ENCODE data around the gene RNF4.
"Not testable (repeated sequence)": the region's sequence is repeated elsewhere in the genome, so short reads cannot be mapped to it uniquely, and the experiment has no call there.

RNF4 gene, protein sequence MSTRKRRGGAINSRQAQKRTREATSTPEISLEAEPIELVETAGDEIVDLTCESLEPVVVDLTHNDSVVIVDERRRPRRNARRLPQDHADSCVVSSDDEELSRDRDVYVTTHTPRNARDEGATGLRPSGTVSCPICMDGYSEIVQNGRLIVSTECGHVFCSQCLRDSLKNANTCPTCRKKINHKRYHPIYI

DNA sequence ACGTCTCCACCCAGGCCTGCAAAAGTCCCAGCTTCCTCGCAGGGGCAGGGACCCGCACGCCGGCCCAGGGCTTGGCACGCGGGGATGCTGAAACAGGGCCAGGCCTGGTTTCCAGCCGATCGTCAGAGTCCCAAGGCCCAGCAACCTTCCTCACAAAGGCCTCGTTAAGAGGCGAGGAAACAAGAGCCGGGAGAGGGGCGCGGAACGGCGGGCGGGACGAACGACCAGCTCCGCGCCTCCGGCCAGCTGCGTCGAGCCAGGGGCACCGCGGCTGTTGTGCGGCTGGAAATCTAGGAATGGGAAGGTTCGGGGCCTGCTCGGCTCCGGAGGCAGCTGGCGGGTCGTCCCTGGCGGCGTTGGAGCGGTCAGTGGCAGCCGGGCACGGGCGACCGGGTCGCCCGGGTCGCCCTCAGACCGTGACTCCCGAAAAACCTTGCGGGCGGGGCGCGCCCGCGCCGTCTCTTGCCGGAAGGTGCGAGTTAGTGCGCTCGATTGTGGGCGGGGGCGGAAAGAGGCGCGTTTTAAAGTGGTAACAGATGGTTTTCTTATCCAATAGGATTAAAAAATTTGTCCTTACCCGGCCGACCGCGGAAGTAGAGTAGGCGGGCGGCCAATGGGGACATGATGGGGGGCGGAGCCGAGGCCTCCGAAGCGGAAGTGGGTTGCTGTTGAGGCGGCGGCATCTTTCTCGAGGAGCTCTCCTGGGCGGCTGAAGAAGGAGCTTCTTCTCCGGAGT, at the start of gene RNF4:
TSS of gene RNF4 (plus strand) at position 651 of the 736 bp plus-strand sequence. CDS start 21,388 bp downstream, outside the sequence.
- DNase-seq (ENCODE audit: low spot score): peak; percentile 94

DNA sequence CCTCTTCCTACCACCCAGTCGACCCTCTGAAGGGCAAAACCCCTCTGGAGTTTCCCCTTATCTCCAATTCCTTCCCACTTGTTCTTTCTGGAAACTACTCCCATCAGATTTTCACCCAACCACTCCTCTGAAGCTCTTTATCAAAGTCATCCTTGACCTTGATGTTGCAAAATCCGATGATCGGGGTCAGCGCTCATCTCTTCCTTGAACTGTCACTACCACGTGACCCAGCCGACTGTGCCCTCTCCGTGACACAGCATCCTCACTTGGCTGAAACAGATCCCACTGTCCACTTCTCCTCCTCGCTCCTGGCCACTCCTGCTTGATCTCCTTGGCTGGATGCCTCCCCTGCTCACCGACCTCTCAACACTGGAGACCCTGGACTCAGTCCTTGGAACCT, 49.1 kb upstream of the RNF4 start:
- DNase-seq (ENCODE audit: low spot score): no peak

DNA sequence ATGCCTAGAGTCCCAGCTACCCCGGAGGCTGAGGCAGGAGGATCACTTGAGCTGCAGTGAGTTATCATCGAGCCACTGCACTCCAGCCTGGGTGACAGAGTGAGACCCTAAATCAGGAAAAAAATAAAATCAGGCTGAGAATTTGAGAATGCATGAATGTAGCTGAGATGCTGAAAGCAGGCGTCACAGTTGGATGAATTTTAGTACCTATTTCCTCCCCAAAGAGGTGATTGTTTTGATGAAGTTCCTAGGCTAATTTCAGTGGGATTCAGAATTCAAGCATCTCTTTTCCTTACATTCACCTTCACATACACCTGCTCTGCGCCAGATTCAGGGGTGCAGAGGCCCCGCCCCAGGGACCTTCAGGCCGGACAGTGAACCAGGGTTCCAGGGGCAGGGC, 47.0 kb upstream of the RNF4 start:
- no peak for DNase-seq (ENCODE audit: low spot score)

DNA sequence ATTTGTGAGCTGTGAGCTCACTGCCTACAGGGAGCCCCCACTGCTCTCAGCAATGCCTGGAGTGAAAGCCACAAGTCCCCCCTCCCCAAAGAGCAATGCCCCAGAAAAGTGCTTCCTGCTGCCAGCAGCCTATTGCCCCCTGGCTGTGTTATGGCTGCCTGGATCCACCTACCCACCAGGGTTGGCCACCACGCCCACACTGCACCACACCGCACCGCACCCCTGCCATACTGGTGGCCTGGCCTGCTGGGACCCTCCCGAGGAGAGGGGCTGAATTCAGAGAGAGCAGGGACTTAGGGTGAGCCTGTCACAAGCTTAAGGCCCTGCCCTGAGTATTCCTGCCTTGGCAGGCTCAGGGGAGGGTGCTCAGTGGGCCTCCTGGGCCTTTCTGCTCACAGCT, 45.8 kb upstream of the RNF4 start:
- no peak for DNase-seq (ENCODE audit: low spot score)

DNA sequence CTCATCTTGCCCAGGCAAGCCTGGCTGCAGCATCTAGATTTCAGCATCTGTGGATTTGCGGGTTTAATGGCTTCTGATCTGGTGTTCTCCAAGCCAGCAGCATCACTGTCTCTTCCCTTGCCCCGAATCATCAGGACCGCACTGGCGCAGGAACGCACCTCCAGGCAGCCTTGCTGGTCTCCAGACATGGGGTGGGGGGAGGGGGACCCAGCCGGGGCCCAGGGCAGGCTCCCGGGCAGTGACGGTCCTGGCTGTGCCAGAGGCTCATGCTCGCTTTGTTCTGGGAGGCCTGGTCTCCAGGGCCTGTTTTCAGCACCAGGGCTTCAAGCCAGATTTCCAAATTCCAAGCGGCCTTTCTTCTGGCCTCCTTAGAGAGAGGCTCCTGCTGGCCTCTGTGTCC, 45.2 kb upstream of the RNF4 start:
- no peak for DNase-seq (ENCODE audit: low spot score)

DNA sequence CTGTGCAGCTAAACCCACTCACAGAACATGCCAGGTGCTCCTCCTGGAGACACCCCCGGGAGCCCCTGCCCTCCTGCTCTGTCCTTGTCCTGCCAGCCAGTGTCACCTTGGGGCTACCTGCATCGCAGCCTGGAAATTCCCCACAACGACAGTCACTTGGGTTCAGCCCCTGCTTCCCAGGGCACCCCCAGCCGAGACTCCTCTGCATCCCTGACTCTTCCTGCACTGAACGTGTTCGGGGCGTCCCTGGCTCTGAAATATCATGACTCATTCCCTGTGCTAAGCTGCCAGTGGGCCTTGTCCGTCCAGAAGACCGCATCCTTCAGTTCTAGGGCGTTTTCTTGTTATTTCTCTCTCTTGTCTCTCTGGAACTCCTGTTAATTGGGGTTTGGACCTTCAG, 44.3 kb upstream of the RNF4 start:
- no peak for DNase-seq (ENCODE audit: low spot score)

DNA sequence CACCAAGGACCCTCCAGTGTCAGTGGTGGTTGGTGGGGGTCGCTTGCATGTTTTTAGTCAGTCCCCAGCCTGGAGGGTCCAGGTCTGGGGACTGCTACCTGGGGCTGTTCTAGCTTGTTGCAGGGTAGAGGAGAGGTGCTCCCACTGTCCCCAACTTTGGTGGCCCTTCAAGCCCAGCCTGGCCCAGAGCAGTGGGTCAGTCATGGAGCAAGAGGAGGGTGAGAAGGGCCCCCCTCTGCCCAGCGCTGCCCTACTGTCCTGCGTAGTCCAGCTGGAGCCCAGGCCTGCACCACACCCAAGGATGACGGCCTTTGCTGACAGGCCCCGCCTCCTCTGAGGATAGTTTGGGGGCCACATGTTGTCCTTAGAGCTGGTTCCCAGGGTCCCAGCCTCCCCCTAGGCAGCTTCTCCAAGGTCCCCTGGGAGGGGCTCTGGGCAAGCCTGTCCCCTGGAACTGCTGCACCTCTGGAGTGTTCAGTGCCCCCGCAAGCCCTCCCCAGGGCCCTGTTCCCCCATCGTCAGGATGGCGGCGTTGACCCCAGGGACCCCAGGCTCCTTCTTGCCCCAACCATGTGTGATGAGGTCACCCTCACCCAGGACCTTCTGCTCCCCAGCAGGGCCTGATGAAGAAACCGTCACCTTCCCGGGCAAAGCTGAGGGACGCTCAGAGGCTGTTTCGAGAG, 43.4 kb upstream of the RNF4 start:
- no peak for DNase-seq (ENCODE audit: low spot score)

DNA sequence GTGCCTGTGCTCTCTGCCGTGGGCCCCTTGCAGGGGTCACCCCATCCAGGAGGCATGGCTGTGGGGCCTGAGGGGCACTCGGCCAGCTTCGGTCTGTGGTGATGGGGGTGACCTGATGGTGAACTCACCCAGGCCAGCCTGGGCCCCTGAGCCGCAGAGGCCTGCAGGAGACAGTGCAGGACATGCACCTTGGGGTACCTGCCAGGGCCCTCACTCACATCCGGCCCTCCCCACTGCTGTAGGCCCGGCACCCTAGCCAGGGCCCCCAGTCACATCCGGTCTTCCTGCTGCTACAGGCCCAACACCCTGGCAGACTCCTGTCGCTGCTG, 42.9 kb upstream of the RNF4 start:
- DNase-seq (ENCODE audit: low spot score): no peak

DNA sequence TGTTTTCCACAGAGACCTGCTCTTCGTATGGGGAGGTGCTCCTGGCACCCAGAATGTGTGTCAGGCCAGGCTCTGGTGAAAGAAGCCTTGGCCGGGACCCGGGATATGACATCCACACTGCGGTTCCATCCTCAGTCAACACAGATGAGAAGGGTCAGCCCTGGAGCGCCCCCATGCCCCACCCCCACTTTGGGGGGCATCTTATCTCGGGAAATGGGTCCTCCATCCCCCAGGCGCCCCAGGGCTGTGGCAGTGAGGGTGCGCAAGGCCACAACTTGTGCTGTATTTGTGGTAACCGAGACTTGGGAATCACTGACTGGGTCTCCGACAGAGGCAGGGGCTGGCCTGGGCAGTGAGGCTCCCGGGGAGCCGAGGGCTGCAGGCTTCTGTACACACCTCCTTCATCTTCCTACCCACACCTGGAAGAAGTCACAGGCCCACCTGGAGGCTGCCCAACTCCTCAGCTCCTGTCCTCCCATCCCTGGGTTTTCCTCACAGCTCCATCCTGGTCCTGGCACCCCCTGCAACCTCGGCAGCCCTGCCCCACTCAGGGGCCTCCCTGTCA, 42.1 kb upstream of the RNF4 start:
- no peak for DNase-seq (ENCODE audit: low spot score)

DNA sequence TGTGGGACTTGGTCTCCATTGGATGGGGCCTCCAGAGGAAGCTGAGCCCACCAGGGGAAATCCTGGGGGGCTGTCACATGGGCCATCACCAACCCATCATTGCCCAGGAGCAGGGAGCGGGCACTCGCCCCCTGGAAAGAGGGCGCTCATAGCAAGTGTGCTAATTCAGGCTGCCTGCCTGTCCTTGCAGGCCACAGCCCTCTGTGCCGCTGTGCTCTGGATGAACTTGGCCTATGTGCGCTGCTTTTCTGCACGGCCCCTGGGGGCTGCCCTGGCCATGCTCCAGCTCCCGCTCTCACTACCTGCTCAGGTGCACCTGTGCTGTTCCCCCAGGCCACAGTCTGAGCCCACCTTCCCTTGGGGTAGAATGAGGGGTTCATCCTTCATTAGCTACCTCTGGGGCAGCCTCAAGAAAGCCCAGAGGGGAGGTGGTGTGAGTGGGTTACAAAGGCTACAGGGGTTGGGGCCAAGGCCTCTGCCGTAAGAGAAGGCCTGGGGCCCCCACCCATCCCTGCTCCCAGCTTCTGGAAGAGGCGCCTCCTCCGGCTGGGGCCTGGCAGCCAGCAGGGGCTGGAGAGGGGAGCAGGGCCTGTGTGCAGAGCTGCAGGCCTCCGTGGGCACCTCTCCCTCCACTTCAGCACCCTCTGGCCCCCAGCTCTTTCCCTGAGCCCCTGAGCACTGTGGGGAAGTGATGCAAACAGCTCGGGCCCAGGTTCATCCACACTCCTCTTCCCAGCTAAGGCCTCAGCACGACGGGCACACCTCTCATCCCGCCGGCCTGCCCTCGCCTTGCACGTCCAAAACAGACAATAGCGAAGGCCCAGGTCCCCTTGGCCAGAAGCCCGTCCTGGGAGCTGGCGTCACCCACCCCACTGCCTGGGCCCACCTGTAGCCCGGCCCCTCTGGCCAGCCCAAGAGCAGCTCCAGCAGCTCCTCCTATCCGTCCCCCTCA, 41.2 kb upstream of the RNF4 start:
- no peak for DNase-seq (ENCODE audit: low spot score)

DNA sequence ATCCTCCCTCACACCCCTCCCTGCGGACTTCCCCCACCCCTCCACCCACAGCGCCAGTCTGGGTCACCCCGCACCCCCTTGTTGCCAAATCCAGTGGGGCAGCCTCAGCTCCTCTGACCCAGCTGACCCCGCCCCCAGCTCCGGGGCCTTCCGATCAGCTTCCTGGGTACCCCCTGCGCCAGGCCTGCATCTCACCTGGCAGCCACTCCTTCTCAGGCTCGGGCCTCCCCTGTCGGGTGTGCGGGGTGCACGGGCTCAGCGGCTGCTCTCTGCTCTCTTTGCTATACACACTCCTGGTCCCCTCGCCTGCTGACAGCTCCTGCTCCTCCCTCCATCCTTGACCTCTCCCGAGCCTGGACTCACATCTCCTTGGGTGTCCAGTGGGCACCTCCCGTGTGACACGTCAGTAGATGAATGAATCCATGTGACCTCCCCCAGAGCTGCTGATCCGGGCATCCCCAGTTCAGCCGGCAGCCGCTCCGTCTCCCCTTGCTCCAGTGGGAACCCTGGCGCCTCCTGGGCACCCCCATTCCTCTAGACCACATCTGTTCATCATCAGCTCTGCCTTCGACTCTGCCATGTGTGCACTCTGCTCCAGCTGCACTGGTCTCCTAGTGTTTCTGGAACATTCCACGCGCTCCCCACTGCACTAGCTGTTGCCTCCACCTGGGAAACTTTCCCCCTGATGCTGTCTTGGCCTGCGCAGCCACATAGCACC, 40.3 kb upstream of the RNF4 start:
- no peak for DNase-seq (ENCODE audit: low spot score)

DNA sequence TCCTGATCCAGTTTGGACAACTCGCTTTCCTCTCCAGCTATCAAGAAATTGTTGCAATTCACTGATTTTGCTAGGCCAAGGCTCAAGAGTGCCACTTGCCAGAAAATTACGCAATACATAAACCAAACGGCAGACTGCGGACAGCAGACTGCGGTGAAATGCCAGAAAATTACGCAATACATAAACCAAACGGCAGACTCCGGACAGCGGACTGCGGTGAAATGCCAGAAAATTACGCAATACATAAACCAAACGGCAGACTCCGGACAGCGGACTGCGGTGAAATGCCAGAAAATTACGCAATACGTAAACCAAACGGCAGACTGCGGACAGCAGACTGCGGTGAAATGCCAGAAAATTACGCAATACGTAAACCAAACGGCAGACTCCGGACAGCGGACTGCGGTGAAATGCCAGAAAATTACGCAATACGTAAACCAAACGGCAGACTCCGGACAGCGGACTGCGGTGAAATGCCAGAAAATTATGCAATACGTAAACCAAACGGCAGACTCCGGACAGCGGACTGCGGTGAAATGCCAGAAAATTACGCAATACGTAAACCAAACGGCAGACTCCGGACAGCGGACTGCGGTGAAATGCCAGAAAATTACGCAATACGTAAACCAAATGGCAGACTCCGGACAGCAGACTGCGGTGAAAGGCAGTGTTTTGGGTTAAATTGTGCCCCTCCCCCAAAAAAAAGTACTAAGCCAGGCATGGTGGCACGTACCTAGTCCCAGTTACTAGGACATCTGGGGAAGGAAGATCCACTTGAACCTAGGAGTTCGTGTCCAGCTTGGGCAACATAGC, 38.8 kb upstream of the RNF4 start:
- DNase-seq (ENCODE audit: low spot score): not testable (repeated sequence)

DNA sequence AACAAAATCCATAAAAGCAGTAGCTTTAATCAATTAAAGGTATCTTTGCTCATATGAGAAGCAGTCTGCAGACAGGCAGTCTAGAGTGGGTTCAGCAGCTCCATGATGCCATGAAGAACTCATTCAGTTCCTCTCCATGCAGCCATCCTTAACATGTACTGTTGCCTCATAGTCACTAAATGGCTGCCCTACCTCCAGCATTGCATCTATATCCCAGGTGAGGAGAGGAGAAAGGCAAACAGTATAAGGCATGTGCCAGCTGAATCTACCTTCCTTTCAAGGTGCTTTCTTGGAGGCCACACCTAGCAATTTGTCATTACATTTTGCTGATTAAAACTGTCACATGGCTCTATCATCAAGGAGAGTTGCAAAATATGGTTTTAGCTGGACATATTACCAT, 36.9 kb upstream of the RNF4 start:
- no peak for DNase-seq (ENCODE audit: low spot score)

DNA sequence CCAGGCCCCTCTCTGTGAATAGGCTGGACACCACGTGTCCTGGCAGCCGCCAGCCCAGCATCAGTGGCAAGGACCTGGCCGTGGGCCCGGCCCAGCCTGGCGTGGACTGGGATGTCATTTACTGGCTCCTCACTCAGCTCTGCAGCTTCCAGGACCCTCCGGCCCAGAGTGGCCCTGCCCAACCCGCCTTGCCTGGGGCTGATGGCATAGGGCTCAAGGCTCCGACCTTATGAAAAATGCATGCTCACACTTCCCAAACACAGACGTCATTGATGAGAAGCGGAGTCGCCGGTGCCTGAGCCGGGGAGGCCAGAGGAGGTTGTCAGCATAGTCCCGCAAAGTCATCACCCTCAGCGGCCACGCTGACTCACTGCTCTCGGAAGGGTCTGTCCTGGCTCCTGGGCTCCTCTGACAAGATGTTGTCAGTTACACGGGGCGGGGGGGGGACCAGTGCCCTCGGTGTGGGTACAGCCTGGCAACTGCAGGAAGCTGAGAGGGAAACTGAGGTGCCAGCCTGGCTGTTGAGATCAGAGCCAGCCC, 35.8 kb upstream of the RNF4 start:
- no peak for DNase-seq (ENCODE audit: low spot score)

DNA sequence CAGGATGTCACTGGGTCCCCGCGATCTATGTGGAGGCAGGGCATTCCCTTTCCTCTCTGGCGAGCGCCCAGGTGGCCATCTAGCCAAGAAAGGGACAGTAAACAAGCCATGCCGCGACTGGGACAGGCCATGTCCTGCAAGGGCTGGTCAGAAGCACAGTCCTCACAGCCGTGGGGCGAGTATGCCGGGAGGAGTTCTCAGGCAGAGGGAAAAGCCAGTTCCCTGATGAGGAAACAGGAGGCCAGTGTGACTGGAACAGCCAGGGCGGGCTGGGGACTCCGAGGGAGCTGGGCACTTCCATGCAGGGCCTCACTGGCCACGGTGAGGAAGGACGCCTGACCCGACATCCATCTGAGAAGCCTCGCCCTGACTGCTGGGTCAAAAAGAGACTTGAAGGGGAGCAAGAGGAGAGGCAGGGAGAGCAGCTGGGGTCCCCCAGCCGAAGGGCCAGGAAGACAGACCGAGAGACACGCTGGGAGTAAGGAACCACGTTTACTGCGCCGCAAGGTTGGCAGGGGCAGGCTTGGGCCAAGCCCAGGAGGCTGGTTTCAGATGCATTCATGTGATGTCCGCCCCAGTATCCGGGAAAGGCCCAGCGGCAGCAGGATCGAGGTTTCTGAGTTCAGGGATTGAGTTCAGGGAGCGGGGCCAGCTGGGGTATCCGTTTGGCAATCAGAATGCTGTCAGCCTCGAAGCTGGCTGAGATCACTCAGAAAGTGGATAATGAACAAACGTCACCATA, 35.1 kb upstream of the RNF4 start:
- DNase-seq (ENCODE audit: low spot score): no peak

DNA sequence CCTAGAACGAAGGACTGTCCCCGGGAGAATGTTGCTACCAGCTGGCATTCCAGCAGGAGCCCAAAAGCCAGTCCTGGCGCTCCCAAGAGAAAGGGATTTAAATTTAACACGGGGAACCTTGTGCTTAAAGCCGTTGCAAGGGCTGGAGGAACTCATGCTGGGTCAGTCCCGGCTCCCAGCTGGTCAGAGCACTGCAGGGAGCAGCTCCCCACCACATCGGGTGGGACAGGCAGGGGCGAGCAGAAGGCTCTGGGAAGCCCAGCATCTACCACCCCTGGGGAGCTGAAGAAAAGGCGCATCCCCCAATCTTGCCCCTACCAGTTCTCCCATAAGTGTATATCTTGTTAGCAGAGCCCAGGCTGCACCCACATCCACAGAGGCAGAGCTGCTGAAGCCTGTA, 34.5 kb upstream of the RNF4 start:
- DNase-seq (ENCODE audit: low spot score): no peak

DNA sequence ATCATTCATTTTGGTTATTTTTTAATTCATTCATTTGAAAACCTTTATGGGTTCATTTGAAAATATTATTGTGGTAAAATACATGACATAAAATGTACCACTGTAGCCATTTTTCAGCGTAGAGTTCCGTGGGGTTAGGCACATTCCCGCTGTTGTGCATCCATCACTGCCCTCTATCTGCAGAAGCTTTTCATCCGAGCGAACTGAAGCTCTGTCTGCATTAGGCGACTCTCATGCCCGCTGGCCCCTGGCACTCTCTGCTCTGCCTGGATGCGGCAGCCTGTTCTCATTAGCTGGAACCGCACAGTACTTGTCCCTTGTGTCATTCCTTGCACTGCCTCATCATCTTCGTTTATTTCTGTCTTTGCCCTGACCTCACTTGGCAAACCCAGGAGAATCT, 32.6 kb upstream of the RNF4 start:
- DNase-seq (ENCODE audit: low spot score): no peak

DNA sequence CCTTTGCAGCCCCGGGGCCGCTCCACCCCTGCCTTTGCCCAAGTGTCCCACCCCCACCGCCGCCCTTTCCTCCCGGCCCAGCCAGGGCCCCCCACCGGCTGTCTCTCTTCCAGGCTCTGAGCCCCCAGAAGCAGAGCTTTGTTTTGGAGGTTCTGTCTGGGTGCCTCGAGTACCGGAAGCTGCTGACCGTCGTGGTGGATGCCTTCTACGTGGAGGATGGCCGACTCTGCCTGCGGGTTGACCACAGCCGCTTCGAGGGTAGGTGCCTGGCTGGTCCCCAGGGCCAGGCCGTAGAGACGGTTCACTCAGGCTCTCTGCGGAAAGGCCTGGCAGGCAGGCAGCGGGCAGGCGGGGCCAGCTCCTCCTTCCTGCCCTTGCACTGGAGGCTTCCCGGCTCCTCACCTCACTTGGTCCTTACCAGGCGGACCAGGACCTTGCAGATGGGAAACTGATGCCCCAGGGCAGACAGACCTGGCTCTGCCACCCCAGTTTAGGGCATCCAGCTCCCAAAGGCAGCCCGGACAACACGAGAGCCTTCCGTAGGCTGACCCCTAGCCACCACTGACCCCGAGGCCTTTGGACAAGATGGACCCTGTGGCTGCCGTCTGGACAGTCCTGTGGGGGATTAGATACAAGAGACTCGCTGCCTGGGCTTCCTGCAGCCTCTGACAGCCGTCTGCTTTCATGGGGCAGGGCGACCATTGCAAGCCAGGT, 32.0 kb upstream of the RNF4 start:
- DNase-seq (ENCODE audit: low spot score): no peak
